D721Med (cell line): Measurements from ENCODE around the gene MAVS.
"Not testable (repeated sequence)": the region's sequence is repeated elsewhere in the genome, so short reads cannot be mapped to it uniquely, and the experiment has no call there.

Source experiments
- DNase-seq: peaks from one replicate; pipeline ENCODE4 v3.0.0; 2011; ENCODE audit warnings: low spot score; ENCODE audit not compliant: insufficient read length
- FAIRE-seq: peaks from 2 replicates; lab custom pipeline; 2011; peaks lifted over from hg19 to GRCh38; lab: Jason Lieb, UNC
- TF ChIP-seq, protein P1 (sequence below): IDR thresholded peaks from 2 replicates; pipeline ENCODE4 v1.5.1; 2012; ENCODE audit warnings: mild to moderate bottlenecking, control low read depth; ENCODE audit not compliant: insufficient read depth; ENCODE audit errors: missing control alignments

Gene MAVS

DNA sequence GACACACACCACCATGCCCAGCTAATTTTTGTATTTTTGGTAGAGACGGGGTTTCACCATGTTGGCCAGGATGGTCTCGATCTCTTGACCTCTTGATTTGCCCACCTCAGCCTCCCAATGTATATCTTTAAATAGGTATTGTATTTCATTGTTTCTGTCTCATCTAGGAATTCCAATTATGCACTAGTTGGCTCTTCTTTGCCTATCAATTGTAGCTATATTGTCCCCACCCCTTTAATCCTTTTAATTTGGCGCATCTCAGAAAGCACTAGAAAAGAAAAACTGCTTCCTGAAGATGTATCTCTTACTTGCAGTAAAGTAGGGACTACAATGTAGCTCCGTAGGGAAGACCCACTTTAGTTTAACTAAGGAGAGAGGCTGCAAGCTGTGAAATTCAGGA is 10.5 kb upstream of the MAVS start:
- DNase-seq (no peak), FAIRE-seq (no peak)
- TF ChIP-seq, protein P1, sequence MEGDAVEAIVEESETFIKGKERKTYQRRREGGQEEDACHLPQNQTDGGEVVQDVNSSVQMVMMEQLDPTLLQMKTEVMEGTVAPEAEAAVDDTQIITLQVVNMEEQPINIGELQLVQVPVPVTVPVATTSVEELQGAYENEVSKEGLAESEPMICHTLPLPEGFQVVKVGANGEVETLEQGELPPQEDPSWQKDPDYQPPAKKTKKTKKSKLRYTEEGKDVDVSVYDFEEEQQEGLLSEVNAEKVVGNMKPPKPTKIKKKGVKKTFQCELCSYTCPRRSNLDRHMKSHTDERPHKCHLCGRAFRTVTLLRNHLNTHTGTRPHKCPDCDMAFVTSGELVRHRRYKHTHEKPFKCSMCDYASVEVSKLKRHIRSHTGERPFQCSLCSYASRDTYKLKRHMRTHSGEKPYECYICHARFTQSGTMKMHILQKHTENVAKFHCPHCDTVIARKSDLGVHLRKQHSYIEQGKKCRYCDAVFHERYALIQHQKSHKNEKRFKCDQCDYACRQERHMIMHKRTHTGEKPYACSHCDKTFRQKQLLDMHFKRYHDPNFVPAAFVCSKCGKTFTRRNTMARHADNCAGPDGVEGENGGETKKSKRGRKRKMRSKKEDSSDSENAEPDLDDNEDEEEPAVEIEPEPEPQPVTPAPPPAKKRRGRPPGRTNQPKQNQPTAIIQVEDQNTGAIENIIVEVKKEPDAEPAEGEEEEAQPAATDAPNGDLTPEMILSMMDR: no peak

DNA sequence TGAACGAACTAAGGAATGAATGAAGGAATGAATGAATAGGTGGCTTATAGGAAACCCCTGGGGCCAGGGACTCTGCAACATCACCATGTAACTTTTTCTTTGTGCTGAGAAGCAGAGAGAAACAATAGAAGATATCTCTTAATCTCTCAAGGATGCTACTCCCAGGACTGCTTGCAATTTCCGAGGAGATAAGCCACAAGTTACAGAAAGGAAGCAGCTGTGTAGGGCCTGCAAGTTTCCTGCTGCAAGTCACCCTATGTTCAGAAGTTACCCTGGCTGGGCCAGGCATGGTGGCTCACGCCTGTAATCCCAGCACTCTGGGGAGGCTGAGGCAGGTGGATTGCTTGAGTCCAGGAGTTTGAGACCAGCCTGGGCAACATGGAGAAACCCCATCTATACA is 7.3 kb upstream of the MAVS start:
- TF ChIP-seq, protein P1: no peak
- no peak for DNase-seq
- no peak for FAIRE-seq

DNA sequence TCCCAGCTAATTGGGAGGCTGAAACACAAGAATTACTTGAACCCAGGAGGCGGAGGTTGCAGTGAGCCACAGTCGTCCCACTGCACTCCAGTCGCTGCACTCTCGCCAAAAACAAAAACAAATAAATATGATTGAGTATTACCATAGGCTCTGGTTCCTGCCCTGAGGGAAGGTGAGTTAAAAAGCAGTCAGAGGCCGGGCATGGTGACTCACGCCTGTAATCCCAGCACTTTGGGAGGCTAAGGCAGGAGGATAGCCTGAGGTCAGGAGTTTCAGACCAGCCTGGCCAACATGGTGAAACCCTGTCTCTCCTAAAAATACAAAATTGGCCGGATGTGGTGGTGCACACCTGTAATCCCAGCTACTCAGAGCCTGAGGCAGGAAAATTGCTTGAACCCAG is 6.4 kb upstream of the MAVS start:
- not testable (repeated sequence) for FAIRE-seq, DNase-seq

DNA sequence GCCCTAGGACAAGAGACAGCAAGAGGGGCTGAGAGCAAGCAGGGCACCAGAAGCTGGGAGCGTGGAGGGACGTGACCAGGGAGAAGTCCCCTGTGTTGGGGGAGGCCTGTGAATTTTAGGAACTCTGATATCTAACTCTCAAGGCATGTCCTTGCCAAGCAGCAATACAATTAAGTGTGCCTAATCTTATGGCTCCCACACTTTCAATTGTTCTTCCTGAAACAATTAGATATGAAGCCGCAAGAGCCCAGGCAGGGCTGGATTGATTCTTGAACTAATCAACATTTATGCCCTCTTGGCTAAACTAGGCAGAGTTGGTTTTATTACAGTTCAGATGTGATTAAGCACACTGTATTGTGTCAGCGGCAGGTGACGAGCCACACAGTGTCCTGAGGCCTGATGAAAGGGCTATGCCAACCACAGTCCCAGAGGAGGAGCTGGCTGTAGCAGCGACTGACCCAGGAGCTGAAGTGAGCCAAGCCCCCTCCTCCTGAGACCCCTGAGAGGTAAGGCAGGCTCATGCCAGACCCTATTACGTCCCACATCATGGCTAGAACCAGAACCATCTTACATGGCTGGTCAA is 4.2 kb upstream of the MAVS start:
- FAIRE-seq: no peak
- no peak for DNase-seq
- TF ChIP-seq, protein P1: no peak

DNA sequence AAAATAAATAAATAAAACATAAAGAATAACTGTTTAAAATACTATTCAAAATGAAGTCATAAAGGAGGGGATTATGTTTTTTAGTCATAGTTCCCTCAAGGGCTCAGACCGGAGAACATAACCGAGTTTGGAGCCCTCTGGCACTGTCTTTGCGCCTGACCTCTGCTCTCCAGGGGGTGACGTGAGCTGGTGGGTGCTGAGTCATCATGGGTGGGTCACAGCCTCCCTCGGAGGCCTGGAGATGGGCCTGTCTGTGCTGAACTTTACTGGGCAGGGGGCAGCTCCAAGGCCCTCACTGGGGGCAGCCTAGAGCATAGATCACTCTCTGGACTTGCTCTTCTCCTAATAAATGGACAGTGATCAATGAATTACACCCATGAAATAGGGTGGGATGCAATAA is 3.1 kb upstream of the MAVS start:
- FAIRE-seq (no peak), DNase-seq (no peak)
- TF ChIP-seq, protein P1: no peak

DNA sequence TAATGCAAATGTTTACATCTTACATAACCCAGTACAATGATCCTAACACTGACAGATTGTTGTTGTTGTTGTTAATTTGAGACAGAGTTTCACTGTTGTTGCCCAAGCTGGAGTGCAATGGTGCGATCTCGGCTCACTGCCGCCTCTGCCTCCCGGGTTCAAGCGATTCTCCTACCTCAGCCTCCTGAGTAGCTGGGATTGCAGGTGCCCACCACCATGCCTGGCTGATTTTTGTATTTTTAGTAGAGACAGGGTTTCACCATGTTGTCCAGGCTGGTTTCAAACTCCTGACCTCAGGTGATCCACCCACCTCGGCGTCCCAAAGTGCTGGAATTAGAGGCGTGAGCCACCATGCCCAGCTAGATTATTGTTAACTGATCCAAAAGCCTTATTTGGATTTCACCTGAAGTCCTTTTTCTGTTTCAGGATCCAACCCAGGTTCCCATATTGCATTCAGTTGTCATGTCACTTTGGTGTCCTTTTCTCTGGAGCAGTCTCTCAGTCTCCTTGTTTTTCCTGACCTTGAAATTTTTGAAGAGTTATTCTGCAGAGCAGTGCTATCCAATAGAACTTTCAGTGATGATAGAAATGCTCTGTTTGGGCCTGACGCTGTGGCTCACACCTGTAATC is 2.5 kb upstream of the MAVS start:
- DNase-seq, FAIRE-seq: not testable (repeated sequence)

DNA sequence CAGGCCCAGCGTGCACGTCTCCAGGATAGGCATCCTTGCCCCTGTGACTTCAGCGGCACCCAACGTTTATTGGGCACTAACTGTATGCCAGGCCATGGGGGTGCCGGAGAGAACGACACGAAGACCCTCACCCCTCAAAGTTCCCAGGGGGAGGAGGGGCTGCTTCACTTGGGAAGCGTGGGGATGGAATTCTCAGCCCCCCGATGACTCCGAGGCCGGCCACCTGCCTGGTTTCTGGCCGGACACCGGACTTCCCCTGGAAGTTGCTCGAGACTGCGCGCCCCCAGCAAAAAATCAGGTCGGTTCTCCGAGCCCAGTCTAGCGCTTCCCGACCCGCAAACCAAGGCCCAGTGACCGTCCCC is 275 bp upstream of the MAVS start:
- no peak for FAIRE-seq
- DNase-seq: no peak
- TF ChIP-seq, protein P1: no peak

DNA sequence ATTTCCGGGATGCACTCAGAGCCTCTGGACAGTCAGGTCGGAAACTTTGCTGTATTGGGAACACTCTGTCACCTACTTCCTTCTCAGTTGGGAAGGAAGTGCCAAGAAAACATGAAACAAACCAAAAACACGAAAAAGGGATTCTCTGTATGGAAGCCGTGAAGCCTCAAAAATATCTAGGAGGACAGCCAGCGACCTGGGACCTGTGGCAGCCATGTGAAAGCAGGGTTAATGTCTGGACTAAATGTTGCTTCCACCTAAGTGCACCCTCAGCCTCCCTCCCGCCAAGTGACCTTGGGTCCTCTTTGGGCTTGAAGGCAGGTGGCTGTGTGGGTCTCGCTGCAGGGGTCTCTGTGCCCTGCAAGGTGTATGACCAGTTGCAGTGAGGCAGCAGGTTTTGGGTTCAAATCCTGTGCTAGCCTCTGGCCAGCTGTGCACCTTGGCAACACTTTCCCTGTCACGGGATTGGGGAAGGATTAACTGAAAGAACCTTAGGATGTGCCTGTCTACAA is 851 bp downstream of the MAVS start:
- DNase-seq: no peak
- TF ChIP-seq, protein P1: no peak
- no peak for FAIRE-seq
